HCT116 (cell line): ENCODE measurements around the gene SDC1. TPM values are rescaled to one million over a fixed set of nuclear protein-coding genes. Genes with fewer than 3 reads are reported as not detected.

Experiments used
- ATAC-seq: fragments of 200-7000 bp; cut with Tn5 transposase; 2 replicates; pipeline ENCODE4 v1.9.1; 2020; ENCODE audit warnings: mild to moderate bottlenecking, moderate library complexity
- BruUV-seq: library from RNA; stranded (reverse); fragments of 400-500 nt; replicated peaks from 2 replicates; lab custom pipeline; 2021; lab: Mats Ljungman, UMichigan
- CTCF ChIA-PET: fragments of 300-600 bp; sonication (Branson Sonifier 250); formaldehyde crosslinking; loops from one replicate; lab custom pipeline; 2021; ENCODE audit warnings: antibody characterized with exemption; lab: Charles Lee
- POLR2A ChIA-PET: fragments of 300-600, 350-600 bp; sonication (Branson Sonifier 250); formaldehyde crosslinking; loops from one replicate; lab custom pipeline; 2021; ENCODE audit warnings: antibody characterized with exemption; lab: Charles Lee
- RAD21 ChIA-PET, 2 experiments: fragments of 300-600 bp; sonication (Branson Sonifier 250); formaldehyde crosslinking; loops; one replicate each; lab custom pipeline; 2023; ENCODE audit warnings: low total read pairs in 2 of 2; ENCODE audit not compliant: uncharacterized antibody in 2 of 2, unreplicated experiment in 2 of 2, low non-redundant PET in 1 of 2; lab: Charles Lee
- DNase-seq: peaks from one replicate; pipeline ENCODE4 v3.0.0-alpha.2; 2010; ENCODE audit warnings: low read depth, low spot score
- H2AFZ ChIP-seq: fragments of 200-600 bp; shearing (Covaris generic), sonication (generic); 2 replicates; pipeline ENCODE4 v1.6.1; 2017; ENCODE audit warnings: low read depth, mixed run types, mixed read lengths, antibody characterized with exemption, low read length; ENCODE audit not compliant: poor library complexity, severe bottlenecking
- H3K27ac ChIP-seq: 2 replicates; pipeline ENCODE4 v1.5.1; 2012; ENCODE audit warnings: low read depth, low read length
- H3K27me3 ChIP-seq: fragments of 200-600 bp; sonication (generic); 2 replicates; pipeline ENCODE4 v1.6.1; 2016; ENCODE audit warnings: mixed run types, low read length, mixed read lengths; ENCODE audit not compliant: insufficient read depth
- H3K36me3 ChIP-seq, 2 experiments: fragments of 200-500 bp in 1 of 2; fragments of 200-600 bp in 1 of 2; sonication (Bioruptor generic) in 1 of 2; sonication (generic) in 1 of 2; 2 replicates each; pipeline versions ENCODE4 v1.5.1 to v1.6.1; 2014 to 2016; ENCODE audit warnings: low read length in 2 of 2, inconsistent platforms in 1 of 2, mixed read lengths in 1 of 2, mixed run types in 1 of 2; ENCODE audit not compliant: insufficient read depth in 2 of 2, control insufficient read depth in 1 of 2
- H3K4me1 ChIP-seq, 2 experiments: fragments of 200-600 bp in 1 of 2; sonication (generic) in 1 of 2; 2 replicates each; pipeline versions ENCODE4 v1.5.1 to v1.6.1; 2012 to 2017; ENCODE audit warnings: low read length in 2 of 2, inconsistent platforms in 1 of 2, mild to moderate bottlenecking in 1 of 2, mixed read lengths in 1 of 2, mixed run types in 1 of 2, moderate library complexity in 1 of 2; ENCODE audit not compliant: insufficient read depth in 2 of 2, control insufficient read depth in 1 of 2
- H3K4me2 ChIP-seq: fragments of 200-600 bp; sonication (generic); 2 replicates; pipeline ENCODE4 v1.6.1; 2017; ENCODE audit warnings: mixed run types, low read length, mixed read lengths
- H3K4me3 ChIP-seq, 2 experiments: fragments of 200-600 bp in 1 of 2; sonication (generic) in 1 of 2; replicated peaks in 1 of 2; 2 replicates each; pipeline ENCODE4 v1.5.1; 2011 to 2016; ENCODE audit warnings: low read length in 2 of 2, control low read depth in 1 of 2, low read depth in 1 of 2, mild to moderate bottlenecking in 1 of 2, mixed read lengths in 1 of 2, mixed run types in 1 of 2
- H3K79me2 ChIP-seq: fragments of 200-600 bp; sonication (generic); 2 replicates; pipeline ENCODE4 v1.6.1; 2017; ENCODE audit warnings: mild to moderate bottlenecking, mixed run types, low read length, moderate library complexity, mixed read lengths; ENCODE audit not compliant: insufficient read depth
- H3K9ac ChIP-seq: fragments of 200-600 bp; sonication (generic); 2 replicates; pipeline ENCODE4 v1.6.1; 2016; ENCODE audit warnings: low read length, mixed read lengths
- H3K9me2 ChIP-seq: fragments of 200-600 bp; sonication (generic), shearing (Covaris generic); 2 replicates; pipeline ENCODE4 v1.6.1; 2017; ENCODE audit warnings: mixed run types, mild to moderate bottlenecking, moderate library complexity; ENCODE audit not compliant: insufficient read depth
- H3K9me3 ChIP-seq, 2 experiments: fragments of 200-500 bp in 1 of 2; fragments of 200-600 bp in 1 of 2; sonication (Bioruptor generic) in 1 of 2; sonication (generic) in 1 of 2; 2 replicates each; pipeline ENCODE4 v1.6.1; 2014 to 2017; ENCODE audit warnings: low read length in 2 of 2, mixed read lengths in 2 of 2, inconsistent platforms in 1 of 2, low read depth in 1 of 2, mild to moderate bottlenecking in 1 of 2, mixed run types in 1 of 2, moderate library complexity in 1 of 2; ENCODE audit not compliant: control insufficient read depth in 1 of 2, insufficient read depth in 1 of 2
- H4K20me1 ChIP-seq: fragments of 200-600 bp; sonication (generic), shearing (Covaris generic); 2 replicates; pipeline ENCODE4 v1.6.1; 2017; ENCODE audit warnings: mixed run types, mild to moderate bottlenecking, moderate library complexity; ENCODE audit not compliant: insufficient read depth
- ATF3 ChIP-seq: IDR thresholded peaks from 2 replicates; pipeline ENCODE4 v1.6.1; 2012
- CBX3 ChIP-seq: IDR thresholded peaks from 2 replicates; pipeline ENCODE4 v1.6.1; 2012; ENCODE audit warnings: low read depth
- EGR1 ChIP-seq: IDR thresholded peaks from 2 replicates; pipeline ENCODE4 v1.6.1; 2012; ENCODE audit warnings: low read depth
- FOSL1 ChIP-seq: IDR thresholded peaks from 2 replicates; pipeline ENCODE4 v1.6.1; 2012; ENCODE audit warnings: low read depth
- POLR2A ChIP-seq: IDR thresholded peaks from 2 replicates; pipeline ENCODE4 v1.7.0; 2011; ENCODE audit warnings: borderline replicate concordance; ENCODE audit not compliant: insufficient read depth, insufficient read length; ENCODE audit errors: extremely low read depth
- REST ChIP-seq: IDR thresholded peaks from 2 replicates; pipeline ENCODE4 v1.6.1; 2012; ENCODE audit warnings: low read depth
- SP1 ChIP-seq: IDR thresholded peaks from 2 replicates; pipeline ENCODE4 v1.6.1; 2012; ENCODE audit warnings: low read depth
- SRF ChIP-seq: IDR thresholded peaks from 2 replicates; pipeline ENCODE4 v1.6.1; 2012; ENCODE audit warnings: low read depth
- ZBTB33 ChIP-seq: IDR thresholded peaks from 2 replicates; pipeline ENCODE4 v1.6.1; 2011; ENCODE audit warnings: mild to moderate bottlenecking, low read length, moderate library complexity; ENCODE audit not compliant: insufficient replicate concordance; ENCODE audit errors: extremely low read depth
- ZNF274 ChIP-seq: fragments of 200-500 bp; sonication (Bioruptor generic); IDR thresholded peaks from 2 replicates; pipeline ENCODE4 v1.6.1; 2014; ENCODE audit warnings: mild to moderate bottlenecking, low read depth, low read length, inconsistent platforms
- intact Hi-C: fragments of 100-400 bp; cut with micrococcal nuclease; formaldehyde crosslinking; loops from 2 replicates; pipeline ENCODE4 v1.10.0; 2022
- total RNA-seq: library from RNA; stranded (reverse); gene quantifications from one replicate; pipeline ENCODE4 v1.2.1, GENCODE V29; 2021; ENCODE audit not compliant: unreplicated experiment

SDC1 gene
- total RNA-seq, 1 experiment from 2014 or later = 32.0 TPM

GRCh38 chr2:20178666-20179465, 46.1 kb downstream of the SDC1 start:
- no peak for ATAC-seq
- RAD21 ChIA-PET = no interaction called here
- no peaks in the 10 kb centered on the region for H4K20me1 ChIP-seq
- POLR2A ChIA-PET = no interaction called here
- DNase-seq = no peak
- no peaks in the 10 kb centered on the region for H3K27me3 ChIP-seq
- H2AFZ ChIP-seq = no peak overlapping the region
- no TSS peak for BruUV-seq
- TF ChIP-seq EGR1 = no peak
- no peak for TF ChIP-seq ZBTB33
- no peak for TF ChIP-seq POLR2A
- no peak for TF ChIP-seq REST
- no peak for TF ChIP-seq SRF
- TF ChIP-seq CBX3 = no peak
- TF ChIP-seq SP1 = no peak
- TF ChIP-seq ZNF274 = no peak
- no peak for TF ChIP-seq ATF3
- TF ChIP-seq FOSL1 = no peak
- H3K9ac ChIP-seq = no peak overlapping the region
- no peaks in the 10 kb centered on the region for H3K36me3 ChIP-seq
- H3K4me1 ChIP-seq = peaks cover 0 to 10% of the 10 kb centered on the region in 2 experiments; a peak in 2 of 4 replicates
- intact Hi-C loops = no loop called here
- no peak overlapping the region for H3K4me2 ChIP-seq
- no peaks in the 10 kb centered on the region for H3K9me2 ChIP-seq
- CTCF ChIA-PET = no interaction called here
- no peaks in the 10 kb centered on the region for H3K79me2 ChIP-seq
- H3K4me3 ChIP-seq = no peak overlapping the region
- H3K9me3 ChIP-seq = no peaks in the 10 kb centered on the region
- no peak overlapping the region for H3K27ac ChIP-seq
